DND-41 (cell line): ENCODE data around the gene GPR63.
"Not testable (repeated sequence)": the region's sequence is repeated elsewhere in the genome, so short reads cannot be mapped to it uniquely, and the experiment has no call there.

Experiments used
- ATAC-seq: fragments of 200-7000 bp; cut with Tn5 transposase; 3 replicates; pipeline ENCODE4 v1.9.1; 2021; ENCODE audit warnings: low read depth; ENCODE audit not compliant: insufficient read depth
- DNase-seq: peaks from one replicate; pipeline ENCODE4 v3.0.0-alpha.2; 2020
- H2AFZ ChIP-seq: 2 replicates; pipeline ENCODE4 v1.6.0; 2012; ENCODE audit warnings: low read depth, low read length
- H3K27ac ChIP-seq: 2 replicates; pipeline ENCODE4 v1.5.1; 2012; ENCODE audit warnings: low read length, inconsistent platforms
- H3K27me3 ChIP-seq: fragments of 200-600 bp; sonication (generic); 2 replicates; pipeline ENCODE4 v1.6.0; 2012; ENCODE audit warnings: low read length, mild to moderate bottlenecking, inconsistent platforms; ENCODE audit not compliant: insufficient read depth, poor library complexity
- H3K36me3 ChIP-seq: 2 replicates; pipeline ENCODE4 v1.5.1; 2012; ENCODE audit warnings: low read length, inconsistent platforms; ENCODE audit not compliant: insufficient read depth
- H3K4me1 ChIP-seq: 2 replicates; pipeline ENCODE4 v1.5.1; 2012; ENCODE audit warnings: mild to moderate bottlenecking, low read length; ENCODE audit not compliant: insufficient read depth
- H3K4me2 ChIP-seq: 2 replicates; pipeline ENCODE4 v1.6.0; 2012; ENCODE audit warnings: mild to moderate bottlenecking, moderate library complexity, low read length, inconsistent platforms; ENCODE audit not compliant: insufficient read depth
- H3K4me3 ChIP-seq, 2 experiments: fragments of 200-600 bp in 1 of 2; shearing (Covaris generic) in 1 of 2; 2 replicates each; pipeline ENCODE4 v1.5.1; 2012 to 2016; ENCODE audit warnings: inconsistent platforms in 2 of 2, low read length in 2 of 2, mild to moderate bottlenecking in 2 of 2, low read depth in 1 of 2, moderate library complexity in 1 of 2
- H3K79me2 ChIP-seq: 2 replicates; pipeline ENCODE4 v1.6.0; 2012; ENCODE audit warnings: low read length, inconsistent platforms; ENCODE audit not compliant: insufficient read depth
- H3K9ac ChIP-seq: 2 replicates; pipeline ENCODE4 v1.6.0; 2012; ENCODE audit warnings: low read depth, mild to moderate bottlenecking, inconsistent platforms, low read length, moderate library complexity
- H3K9me3 ChIP-seq: 2 replicates; pipeline ENCODE4 v1.5.1; 2012; ENCODE audit warnings: low read length, moderate library complexity, mild to moderate bottlenecking, inconsistent platforms; ENCODE audit not compliant: insufficient read depth, severe bottlenecking
- H4K20me1 ChIP-seq: 2 replicates; pipeline ENCODE4 v1.6.0; 2012; ENCODE audit warnings: low read length; ENCODE audit not compliant: insufficient read depth
- EZH2 ChIP-seq: IDR thresholded peaks from 3 replicates; pipeline ENCODE4 v1.6.1; 2012; ENCODE audit warnings: borderline replicate concordance, low read depth, mild to moderate bottlenecking, moderate library complexity, low read length, inconsistent platforms; ENCODE audit not compliant: severe bottlenecking
- TF ChIP-seq, protein P1 (sequence below): IDR thresholded peaks from 2 replicates; pipeline ENCODE4 v1.5.1; 2012; ENCODE audit warnings: borderline replicate concordance, low read length, moderate library complexity, mild to moderate bottlenecking; ENCODE audit not compliant: poor library complexity, severe bottlenecking; ENCODE audit errors: extremely low read depth

Gene GPR63, protein sequence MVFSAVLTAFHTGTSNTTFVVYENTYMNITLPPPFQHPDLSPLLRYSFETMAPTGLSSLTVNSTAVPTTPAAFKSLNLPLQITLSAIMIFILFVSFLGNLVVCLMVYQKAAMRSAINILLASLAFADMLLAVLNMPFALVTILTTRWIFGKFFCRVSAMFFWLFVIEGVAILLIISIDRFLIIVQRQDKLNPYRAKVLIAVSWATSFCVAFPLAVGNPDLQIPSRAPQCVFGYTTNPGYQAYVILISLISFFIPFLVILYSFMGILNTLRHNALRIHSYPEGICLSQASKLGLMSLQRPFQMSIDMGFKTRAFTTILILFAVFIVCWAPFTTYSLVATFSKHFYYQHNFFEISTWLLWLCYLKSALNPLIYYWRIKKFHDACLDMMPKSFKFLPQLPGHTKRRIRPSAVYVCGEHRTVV

DNA sequence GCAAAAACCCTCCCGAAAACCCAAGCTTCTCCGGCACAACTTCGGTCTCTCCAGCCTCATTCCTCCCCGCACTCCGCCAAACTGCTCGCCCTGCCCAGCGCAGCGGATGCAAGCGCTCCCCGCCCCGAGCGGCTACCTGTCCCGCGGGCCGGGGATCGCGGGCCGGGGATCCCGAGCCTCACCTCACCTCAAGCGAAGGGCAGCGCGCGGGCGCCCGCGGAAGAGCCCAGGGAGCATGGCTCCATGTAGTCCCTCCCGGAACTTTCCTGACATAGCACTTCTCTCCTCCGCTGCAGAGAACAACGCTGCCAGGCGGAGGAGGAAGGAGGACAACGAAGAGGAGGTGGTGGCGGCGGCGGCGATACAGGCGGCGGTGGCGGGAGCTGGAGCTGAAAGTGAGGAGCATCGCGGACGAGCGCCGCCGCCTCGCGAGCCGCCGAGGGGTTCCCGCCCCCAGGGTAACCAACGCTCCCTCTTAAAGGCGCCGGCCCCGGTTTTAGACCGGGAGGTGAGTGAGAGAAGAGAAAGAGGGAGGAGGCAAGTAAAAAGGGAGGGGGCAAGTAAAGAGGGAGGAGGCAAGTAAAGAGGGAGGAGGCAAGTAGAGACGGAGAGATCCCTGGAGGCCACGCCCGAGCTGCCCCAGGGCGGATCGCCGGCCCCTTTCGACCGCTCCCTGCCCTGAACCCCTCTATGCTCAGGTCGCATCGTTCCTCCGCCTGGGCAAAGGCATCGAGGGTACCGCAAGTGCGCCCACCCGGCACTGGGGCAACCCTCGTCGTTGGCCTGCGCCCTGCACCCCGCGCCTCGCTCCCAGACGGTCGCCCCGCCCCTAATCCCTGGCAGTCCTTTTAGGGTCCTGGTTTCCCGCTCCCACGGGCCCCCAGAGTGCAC, at the start of gene GPR63:
TSS of gene GPR63 (minus strand) at position 397 of the 891 bp plus-strand sequence. CDS start 37,746 bp downstream, outside the sequence.
- Histone ChIP-seq H3K79me2 (peaks cover 39% of the 10 kb centered on the region), H3K4me1 (peaks cover 28% of the 10 kb centered on the region), H4K20me1 (no peaks in the 10 kb centered on the region), H3K9ac (peak within 1 kb of the TSS; percentile 86), H3K4me3 (peak within 1 kb of the TSS; percentile 74 to 97), H3K9me3 (no peaks in the 10 kb centered on the region), H3K27me3 (peaks cover 9% of the 10 kb centered on the region), H3K27ac (peak within 1 kb of the TSS; percentile 67), H3K36me3 (no peaks in the 10 kb centered on the region), H2AFZ (peak within 1 kb of the TSS; percentile 88), H3K4me2 (peak within 1 kb of the TSS; percentile 76)
- peak; percentile 84 for DNase-seq
- peak; percentile 89 for ATAC-seq
- TF ChIP-seq, protein P1, sequence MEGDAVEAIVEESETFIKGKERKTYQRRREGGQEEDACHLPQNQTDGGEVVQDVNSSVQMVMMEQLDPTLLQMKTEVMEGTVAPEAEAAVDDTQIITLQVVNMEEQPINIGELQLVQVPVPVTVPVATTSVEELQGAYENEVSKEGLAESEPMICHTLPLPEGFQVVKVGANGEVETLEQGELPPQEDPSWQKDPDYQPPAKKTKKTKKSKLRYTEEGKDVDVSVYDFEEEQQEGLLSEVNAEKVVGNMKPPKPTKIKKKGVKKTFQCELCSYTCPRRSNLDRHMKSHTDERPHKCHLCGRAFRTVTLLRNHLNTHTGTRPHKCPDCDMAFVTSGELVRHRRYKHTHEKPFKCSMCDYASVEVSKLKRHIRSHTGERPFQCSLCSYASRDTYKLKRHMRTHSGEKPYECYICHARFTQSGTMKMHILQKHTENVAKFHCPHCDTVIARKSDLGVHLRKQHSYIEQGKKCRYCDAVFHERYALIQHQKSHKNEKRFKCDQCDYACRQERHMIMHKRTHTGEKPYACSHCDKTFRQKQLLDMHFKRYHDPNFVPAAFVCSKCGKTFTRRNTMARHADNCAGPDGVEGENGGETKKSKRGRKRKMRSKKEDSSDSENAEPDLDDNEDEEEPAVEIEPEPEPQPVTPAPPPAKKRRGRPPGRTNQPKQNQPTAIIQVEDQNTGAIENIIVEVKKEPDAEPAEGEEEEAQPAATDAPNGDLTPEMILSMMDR: peak; percentile 8
- no peak for TF ChIP-seq EZH2

DNA sequence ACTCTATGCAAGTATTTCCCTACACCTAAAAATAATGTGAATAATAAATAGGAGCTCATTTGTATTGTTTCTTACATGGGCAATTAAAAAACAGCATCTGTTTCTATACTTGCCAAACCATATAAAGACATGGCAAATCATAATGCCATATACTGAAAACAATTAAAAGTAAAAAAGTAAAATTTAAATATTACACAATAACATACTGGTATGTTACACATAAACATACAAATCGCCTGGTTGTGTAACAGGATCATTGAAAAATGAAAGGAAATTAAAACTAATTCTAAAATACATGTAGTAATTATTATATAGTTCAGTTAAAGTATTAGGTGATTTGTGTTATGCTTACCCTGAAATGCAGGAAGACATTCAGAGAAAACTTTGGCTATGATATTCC, 49.2 kb upstream of the GPR63 start:
- DNase-seq (no peak), ATAC-seq (no peak)
- Histone ChIP-seq H3K79me2 (no peaks in the 10 kb centered on the region), H3K9ac (no peak overlapping the region), H3K4me2 (no peak overlapping the region), H3K27me3 (no peaks in the 10 kb centered on the region), H3K4me3 (no peak overlapping the region), H2AFZ (no peak overlapping the region), H3K9me3 (no peaks in the 10 kb centered on the region), H3K4me1 (peaks cover 8% of the 10 kb centered on the region), H3K27ac (no peak overlapping the region), H3K36me3 (peaks cover 12% of the 10 kb centered on the region), H4K20me1 (no peaks in the 10 kb centered on the region; the same call in 1 of the 2 replicates)
- TF ChIP-seq EZH2: no peak
- TF ChIP-seq, protein P1: no peak

- not testable (repeated sequence) for H3K36me3 ChIP-seq, H3K9me3 ChIP-seq, H3K27me3 ChIP-seq, H3K9ac ChIP-seq, H4K20me1 ChIP-seq, H3K79me2 ChIP-seq, H3K4me1 ChIP-seq, H3K27ac ChIP-seq, H3K4me3 ChIP-seq
- ATAC-seq: peak; percentile 97
- Histone ChIP-seq H3K4me2 (peak overlapping the region; percentile 47; the same call in 1 of the 2 replicates), H2AFZ (peak overlapping the region; percentile 61)
- DNase-seq: peak; percentile 50
Measured at GRCh38 chr6:96885187-96885631, 47.9 kb upstream of the GPR63 start.

- H3K4me1 ChIP-seq: peaks cover 9% of the 10 kb centered on the region
- ATAC-seq (no peak), DNase-seq (no peak)
- H3K79me2 ChIP-seq: no peaks in the 10 kb centered on the region
- no peak overlapping the region for H3K4me3 ChIP-seq
- H3K9me3 ChIP-seq: no peaks in the 10 kb centered on the region
- TF ChIP-seq EZH2: no peak
- TF ChIP-seq, protein P1: no peak
- no peak overlapping the region for H3K27ac ChIP-seq
- no peaks in the 10 kb centered on the region for H3K27me3 ChIP-seq
- H3K36me3 ChIP-seq: no peaks in the 10 kb centered on the region
- H3K9ac ChIP-seq: no peak overlapping the region
- no peak overlapping the region for H3K4me2 ChIP-seq
- no peaks in the 10 kb centered on the region for H4K20me1 ChIP-seq
- no peak overlapping the region for H2AFZ ChIP-seq
Measured at GRCh38 chr6:96878143-96878542, 40.9 kb upstream of the GPR63 start.
